Vein endothelial cell (primary cell): ENCODE measurements around the gene ITIH3. TPM values are rescaled to one million over a fixed set of nuclear protein-coding genes. Genes with fewer than 3 reads are reported as not detected.

ENCODE experiments used
- small RNA-seq: library from RNA; depleted of rRNA; stranded (forward); fragments of <200 nt; gene quantifications from one replicate; pipeline ENCODE3, GENCODE V24; 2012
- total RNA-seq: library from RNA; depleted of rRNA; stranded (reverse); fragments of >200 nt; gene quantifications from 2 replicates; pipeline ENCODE4 v1.2.3, GENCODE V29; 2012

The ITIH3 gene, protein sequence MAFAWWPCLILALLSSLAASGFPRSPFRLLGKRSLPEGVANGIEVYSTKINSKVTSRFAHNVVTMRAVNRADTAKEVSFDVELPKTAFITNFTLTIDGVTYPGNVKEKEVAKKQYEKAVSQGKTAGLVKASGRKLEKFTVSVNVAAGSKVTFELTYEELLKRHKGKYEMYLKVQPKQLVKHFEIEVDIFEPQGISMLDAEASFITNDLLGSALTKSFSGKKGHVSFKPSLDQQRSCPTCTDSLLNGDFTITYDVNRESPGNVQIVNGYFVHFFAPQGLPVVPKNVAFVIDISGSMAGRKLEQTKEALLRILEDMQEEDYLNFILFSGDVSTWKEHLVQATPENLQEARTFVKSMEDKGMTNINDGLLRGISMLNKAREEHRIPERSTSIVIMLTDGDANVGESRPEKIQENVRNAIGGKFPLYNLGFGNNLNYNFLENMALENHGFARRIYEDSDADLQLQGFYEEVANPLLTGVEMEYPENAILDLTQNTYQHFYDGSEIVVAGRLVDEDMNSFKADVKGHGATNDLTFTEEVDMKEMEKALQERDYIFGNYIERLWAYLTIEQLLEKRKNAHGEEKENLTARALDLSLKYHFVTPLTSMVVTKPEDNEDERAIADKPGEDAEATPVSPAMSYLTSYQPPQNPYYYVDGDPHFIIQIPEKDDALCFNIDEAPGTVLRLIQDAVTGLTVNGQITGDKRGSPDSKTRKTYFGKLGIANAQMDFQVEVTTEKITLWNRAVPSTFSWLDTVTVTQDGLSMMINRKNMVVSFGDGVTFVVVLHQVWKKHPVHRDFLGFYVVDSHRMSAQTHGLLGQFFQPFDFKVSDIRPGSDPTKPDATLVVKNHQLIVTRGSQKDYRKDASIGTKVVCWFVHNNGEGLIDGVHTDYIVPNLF
- not detected in 2 replicates for total RNA-seq

DNA sequence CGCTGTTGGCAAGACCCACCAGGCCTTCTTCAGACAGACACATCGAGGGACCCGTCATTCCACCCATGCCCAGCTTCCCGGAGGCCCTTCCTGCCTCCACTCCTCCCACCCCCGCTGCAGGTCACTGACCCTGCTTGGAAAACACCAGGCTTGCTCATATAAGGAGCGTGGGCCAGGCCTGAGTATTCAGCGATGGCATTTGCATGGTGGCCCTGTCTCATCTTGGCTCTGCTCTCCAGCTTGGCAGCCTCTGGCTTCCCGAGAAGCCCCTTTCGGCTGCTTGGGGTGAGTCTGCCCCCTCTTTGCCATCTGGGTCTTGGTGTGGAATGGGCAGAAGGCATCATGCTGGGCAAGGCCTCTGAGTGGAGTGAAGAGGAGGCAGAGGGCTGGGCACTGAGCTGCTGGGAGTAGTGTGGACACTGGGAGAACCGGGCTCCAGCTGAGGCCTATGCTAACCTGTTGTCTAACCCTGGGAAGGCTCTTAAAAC lies at the start of gene ITIH3:
Gene ITIH3, plus strand, starts transcription at position 185 of the 488 bp plus-strand sequence. Its CDS starts 8 bp downstream, at position 193.

DNA sequence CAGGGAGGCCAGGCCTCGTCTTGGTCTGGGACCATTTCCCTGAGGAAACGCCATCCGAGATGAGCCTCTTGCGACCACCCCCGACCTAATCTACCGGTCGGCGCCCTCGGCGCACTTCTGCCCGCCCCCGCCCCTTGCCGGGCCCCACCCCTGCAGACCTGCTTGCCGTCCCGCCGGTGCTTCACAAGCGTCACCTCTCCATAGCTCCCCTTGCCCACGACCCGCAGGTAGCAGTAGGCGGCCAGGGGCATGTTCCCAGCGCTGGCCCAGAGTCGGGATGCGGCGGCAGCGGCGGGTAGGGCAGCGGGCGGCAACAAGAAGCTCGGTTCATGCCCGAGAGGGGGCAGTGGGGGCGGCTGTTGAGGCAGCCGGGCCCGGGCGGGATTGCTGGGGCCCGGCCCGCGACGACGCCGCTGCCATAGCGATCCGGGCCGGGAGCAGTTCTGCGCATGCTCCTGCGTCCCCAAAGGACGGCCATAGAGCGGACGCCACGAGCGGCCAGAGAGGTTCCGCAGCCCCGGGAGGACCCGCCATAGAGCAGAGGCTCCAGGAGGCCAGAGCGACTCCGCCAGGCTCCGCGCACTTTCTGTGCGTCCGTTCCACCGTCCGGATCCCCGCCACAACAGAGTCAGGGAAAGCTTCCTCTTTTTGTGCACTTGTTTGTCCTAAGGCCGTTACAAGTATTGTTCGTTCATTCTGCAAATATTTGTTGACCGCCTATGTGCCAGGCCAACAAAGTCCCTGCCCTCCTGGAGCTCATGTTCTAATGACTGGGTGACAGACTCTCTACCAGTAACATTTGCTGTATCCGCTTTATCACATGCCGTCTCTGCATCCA lies 23.9 kb upstream of the ITIH3 start, which contains the start of gene NEK4:
Gene NEK4, minus strand, starts transcription at position 445 of the 838 bp plus-strand sequence. Its CDS starts 194 bp downstream, at position 251.

DNA sequence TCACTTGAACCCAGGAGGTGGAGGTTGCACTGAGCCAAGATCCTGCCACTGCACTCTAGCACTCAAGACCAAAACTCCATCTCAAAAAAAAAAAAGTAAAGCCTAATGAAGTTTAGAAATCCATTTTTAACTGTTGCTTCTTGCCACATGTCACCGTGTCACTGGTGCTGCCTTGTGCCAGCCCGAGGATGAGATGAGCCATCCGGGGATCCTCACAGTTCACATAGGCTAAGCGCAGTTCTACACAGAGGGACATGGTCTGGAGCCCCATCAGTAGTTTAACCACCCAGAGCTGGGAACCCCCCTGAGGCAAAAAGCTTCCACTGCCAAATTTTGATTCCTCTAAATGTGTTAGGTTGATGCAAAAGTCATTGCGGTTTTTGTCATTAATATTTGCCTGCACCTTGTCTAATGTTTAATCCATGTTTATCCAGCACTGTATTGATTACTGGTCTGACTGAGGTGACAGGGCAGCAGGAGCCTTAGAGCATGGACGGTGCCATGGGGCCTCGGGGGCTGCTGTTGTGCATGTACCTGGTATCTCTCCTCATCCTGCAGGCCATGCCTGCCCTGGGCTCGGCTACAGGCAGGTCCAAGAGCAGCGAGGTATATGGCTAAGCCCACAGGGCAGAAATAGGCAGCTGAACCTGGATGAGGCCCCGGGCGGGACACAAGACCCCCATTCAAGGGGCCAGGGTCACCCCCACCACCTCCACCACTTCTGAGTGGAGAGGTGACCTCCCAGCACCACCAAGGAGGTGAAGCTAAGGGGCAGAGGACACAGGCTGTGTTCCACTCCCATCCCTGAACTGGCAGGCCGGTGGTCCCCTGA lies 17.3 kb upstream of the ITIH3 start, which contains the start of gene ITIH1:
Gene ITIH1, plus strand, starts transcription at position 473 of the 832 bp plus-strand sequence. Its CDS starts 17 bp downstream, at position 490.

DNA sequence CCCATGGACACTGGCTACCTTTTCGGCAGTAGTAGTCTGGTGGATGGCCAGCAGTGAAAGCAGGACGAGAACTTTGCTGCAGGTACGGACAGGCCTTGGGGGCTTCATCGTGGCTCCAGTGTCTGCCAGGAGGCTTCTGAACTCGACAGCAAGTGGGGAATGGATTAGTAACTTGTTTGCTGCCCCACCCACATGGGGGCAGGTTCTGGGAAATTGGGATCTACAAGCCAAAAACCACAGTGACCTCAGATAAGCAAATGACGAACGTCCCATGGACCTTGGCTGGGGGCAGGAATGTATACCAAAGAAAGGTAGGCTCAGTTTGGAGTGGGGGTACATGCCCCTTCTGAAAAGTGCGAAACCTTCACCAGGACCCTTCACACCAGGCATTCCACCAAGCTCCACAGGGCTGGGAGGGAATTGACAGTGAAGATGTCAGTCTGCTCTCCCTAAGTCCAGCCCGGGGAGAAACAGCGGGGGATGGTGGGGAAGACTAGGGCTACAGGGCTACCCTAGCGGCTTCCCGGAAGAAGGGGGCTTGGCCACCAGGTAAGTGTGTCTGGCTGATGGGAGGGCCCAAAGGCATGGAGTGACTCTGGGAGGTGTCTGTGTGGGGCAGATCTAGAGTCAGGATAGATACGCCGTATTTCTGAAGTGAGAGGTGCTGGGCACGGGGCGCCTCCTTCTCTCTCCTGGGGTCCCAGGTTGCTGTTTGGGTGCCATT lies 36.1 kb downstream of the ITIH3 start, which contains the start of gene ITIH4:
Gene ITIH4, minus strand, starts transcription at position 138 of the 724 bp plus-strand sequence. Its CDS starts 30 bp downstream, at position 108.

DNA sequence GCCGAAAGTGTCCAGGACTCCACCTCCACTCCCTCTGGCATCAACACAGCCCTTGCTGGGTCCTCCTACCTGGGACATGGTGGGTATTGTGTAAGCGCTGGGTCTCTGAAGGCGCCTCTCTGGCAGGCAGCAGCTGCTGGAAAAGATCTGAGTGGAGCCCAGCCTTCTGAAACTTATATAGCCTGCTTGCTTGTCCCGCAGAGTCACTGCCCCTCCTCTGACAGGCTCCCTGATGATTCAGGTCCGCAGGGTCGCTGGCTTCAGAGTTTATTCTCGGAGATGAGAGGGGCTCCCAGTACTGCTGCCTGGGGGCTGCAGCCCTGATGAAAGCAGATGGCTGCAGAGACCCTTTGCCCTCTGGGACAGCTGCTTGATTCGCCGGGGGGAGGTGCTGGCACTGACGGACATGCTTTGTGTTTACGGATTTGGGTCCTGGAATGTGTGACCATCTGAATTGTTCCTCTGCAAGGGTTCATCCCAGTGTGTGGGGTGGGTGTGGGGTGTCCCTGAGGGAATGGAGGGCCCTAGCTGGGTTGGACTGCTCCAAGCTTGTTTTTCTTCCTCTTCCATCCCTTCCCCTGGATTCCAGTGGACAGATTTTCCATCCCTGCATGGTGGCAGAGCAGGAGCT lies 40.4 kb downstream of the ITIH3 start, which contains the start of gene MUSTN1:
Gene MUSTN1, minus strand, starts transcription at position 149 of the 631 bp plus-strand sequence. Its CDS starts 71 bp downstream, at position 78.

Small RNA genes within 50 kb of the gene (small RNA-seq; reads per million reads assigned to genes)
- not detected for gene MIR8064
- not detected for gene MUSTN1

Other genes with a start within 250 kb of the ITIH3 start
- 83.0 and 94.1 TPM in 2 replicates for gene PBRM1, start 108.9 kb upstream of the ITIH3 start, total RNA-seq
- gene GNL3, start 108.8 kb upstream of the ITIH3 start, total RNA-seq: 165 and 174 TPM in 2 replicates
- 51.3 and 76.1 TPM in 2 replicates for gene GLT8D1, start 89.0 kb upstream of the ITIH3 start, total RNA-seq
- gene SPCS1, start 88.7 kb upstream of the ITIH3 start, total RNA-seq: 51.9 and 57.1 TPM in 2 replicates
- 16.0 and 20.4 TPM in 2 replicates for gene NEK4, start 23.9 kb upstream of the ITIH3 start, total RNA-seq
- not detected in 2 replicates for gene ITIH1, start 17.2 kb upstream of the ITIH3 start, total RNA-seq
- 0.65 and 0.96 TPM in 2 replicates for gene ITIH4, start 35.9 kb downstream of the ITIH3 start, total RNA-seq
- 0.29 TPM in 1 of 2 replicates, not detected in the other for gene MUSTN1, start 40.2 kb downstream of the ITIH3 start, total RNA-seq
- gene STIMATE, start 102.8 kb downstream of the ITIH3 start, total RNA-seq: 15.6 and 22.2 TPM in 2 replicates